Vagina (tissue), 2 donors: ENCODE measurements around the gene CCDC32. TPM values are rescaled to one million over a fixed set of nuclear protein-coding genes. Genes with fewer than 3 reads are reported as not detected.

Experiments used
- DNase-seq, 2 donors: peaks; one replicate each; pipeline ENCODE4 v3.0.0-alpha.2; 2017; ENCODE audit errors: extremely low spot score in 2 of 2
- H3K27ac ChIP-seq: fragments of 200-600 bp; sonication (generic); one replicate; pipeline ENCODE4 v1.5.1; 2019
- H3K27me3 ChIP-seq: fragments of 200-600 bp; sonication (generic); one replicate; pipeline ENCODE4 v1.5.1; 2019
- H3K36me3 ChIP-seq, 2 donors: fragments of 200-600 bp; sonication (generic); one replicate each; pipeline ENCODE4 v1.5.1; 2017 to 2019
- H3K4me1 ChIP-seq: fragments of 200-600 bp; sonication (generic); one replicate; pipeline ENCODE4 v1.5.1; 2019
- H3K4me3 ChIP-seq, 2 donors: fragments of 200-600 bp; sonication (generic); 1 replicate in 1 of 2; 2 replicates in 1 of 2; pipeline ENCODE4 v1.5.1; 2016 to 2019
- H3K9me3 ChIP-seq: fragments of 200-600 bp; sonication (generic); one replicate; pipeline ENCODE4 v1.5.1; 2019
- CTCF ChIP-seq, 3 experiments: fragments of 450-650 bp in 2 of 3; fragments of 200-600 bp in 1 of 3; sonication (generic) in 1 of 3; IDR thresholded peaks; one replicate each; pipeline ENCODE4 v1.5.1; 2017 to 2019; ENCODE audit warnings: antibody characterized with exemption in 3 of 3, mild to moderate bottlenecking in 2 of 3, moderate library complexity in 2 of 3
- POLR2A ChIP-seq, 2 donors: fragments of 450-650 bp; IDR thresholded peaks; one replicate each; pipeline ENCODE4 v1.6.1; 2017; ENCODE audit warnings: antibody characterized with exemption in 2 of 2, mild to moderate bottlenecking in 2 of 2, moderate library complexity in 2 of 2
- POLR2AphosphoS5 ChIP-seq, 2 donors: sonication (generic); formaldehyde crosslinking; IDR thresholded peaks; one replicate each; pipeline ENCODE4 v1.9.0; 2017; ENCODE audit warnings: antibody characterized with exemption in 2 of 2, mild to moderate bottlenecking in 2 of 2, low read depth in 1 of 2; ENCODE audit not compliant: insufficient read depth in 1 of 2
- intact Hi-C: fragments of 100-400 bp; cut with DNase I; formaldehyde crosslinking; loops from one replicate; pipeline ENCODE4 v1.15.1; 2023
- total RNA-seq: library from RNA; depleted of rRNA; stranded (reverse); fragments of >200 nt; gene quantifications from one replicate; pipeline ENCODE4 v1.2.3, GENCODE V29; 2016

The CCDC32 gene
- total RNA-seq, 1 donor from 2014 or later: 20.6 TPM

- H3K9me3 ChIP-seq: no peaks in the 10 kb centered on the region
- H3K4me1 ChIP-seq: peaks cover 5% of the 10 kb centered on the region
- TF ChIP-seq POLR2AphosphoS5 (IDR thresholded peaks at IDR 0.05; ENCODE audit: insufficient read depth in 1 of 2, low read depth in 1 of 2) (peak; percentile 75 to 99), POLR2A (IDR thresholded peaks at IDR 0.05) (no peak), CTCF (IDR thresholded peaks at IDR 0.05) (no peak)
- peak within 1 kb of the TSS; percentile 47 to 55 for H3K4me3 ChIP-seq
- no peaks in the 10 kb centered on the region for H3K36me3 ChIP-seq
- peak; percentile 96 to 97 for DNase-seq
- peak within 1 kb of the TSS; percentile 86 for H3K27ac ChIP-seq
- intact Hi-C loops: no loop called here
- H3K27me3 ChIP-seq: no peaks in the 10 kb centered on the region
Measured at GRCh38 chr15:40593588-40594428, 29.0 kb upstream of the CCDC32 start, which contains the start of gene KNL1. KNL1 (plus strand) TSS chr15:40594249; CDS start chr15:40602932, 8,683 bp downstream.

GRCh38 chr15:40593165-40593564, 28.3 kb upstream of the CCDC32 start:
- no peak overlapping the region for H3K4me3 ChIP-seq
- no peak overlapping the region for H3K27ac ChIP-seq
- no peaks in the 10 kb centered on the region for H3K27me3 ChIP-seq
- intact Hi-C loops: no loop called here
- no peaks in the 10 kb centered on the region for H3K9me3 ChIP-seq
- no peak for DNase-seq
- no peaks in the 10 kb centered on the region for H3K36me3 ChIP-seq
- peaks cover 5% of the 10 kb centered on the region for H3K4me1 ChIP-seq
- TF ChIP-seq CTCF (IDR thresholded peaks at IDR 0.05) (no peak), POLR2AphosphoS5 (IDR thresholded peaks at IDR 0.05; ENCODE audit: insufficient read depth in 1 of 2, low read depth in 1 of 2) (no peak), POLR2A (IDR thresholded peaks at IDR 0.05) (no peak)

- Histone ChIP-seq H3K4me3 (no peak overlapping the region), H3K9me3 (no peaks in the 10 kb centered on the region), H3K27me3 (no peaks in the 10 kb centered on the region), H3K36me3 (no peaks in the 10 kb centered on the region), H3K27ac (no peak overlapping the region), H3K4me1 (peaks cover 5% of the 10 kb centered on the region)
- TF ChIP-seq POLR2A (IDR thresholded peaks at IDR 0.05): no peak
- no peak for TF ChIP-seq POLR2AphosphoS5 (IDR thresholded peaks at IDR 0.05; ENCODE audit: insufficient read depth in 1 of 2, low read depth in 1 of 2)
- TF ChIP-seq CTCF (IDR thresholded peaks at IDR 0.05): no peak
- DNase-seq: no peak
- intact Hi-C loops: no loop called here
Measured at GRCh38 chr15:40591389-40591788, 26.5 kb upstream of the CCDC32 start.

GRCh38 chr15:40590667-40591050, 25.8 kb upstream of the CCDC32 start:
- Histone ChIP-seq H3K4me3 (no peak overlapping the region), H3K27ac (no peak overlapping the region), H3K27me3 (no peaks in the 10 kb centered on the region), H3K9me3 (no peaks in the 10 kb centered on the region), H3K36me3 (no peaks in the 10 kb centered on the region), H3K4me1 (peaks cover 5% of the 10 kb centered on the region)
- TF ChIP-seq POLR2A (IDR thresholded peaks at IDR 0.05): no peak
- TF ChIP-seq CTCF (IDR thresholded peaks at IDR 0.05): no peak
- no peak for TF ChIP-seq POLR2AphosphoS5 (IDR thresholded peaks at IDR 0.05; ENCODE audit: insufficient read depth in 1 of 2, low read depth in 1 of 2)
- intact Hi-C loops: no loop called here
- DNase-seq: no peak

GRCh38 chr15:40584191-40584590, 19.3 kb upstream of the CCDC32 start:
- Histone ChIP-seq H3K36me3 (no peaks in the 10 kb centered on the region), H3K27ac (no peak overlapping the region), H3K27me3 (no peaks in the 10 kb centered on the region), H3K4me1 (no peaks in the 10 kb centered on the region), H3K9me3 (no peaks in the 10 kb centered on the region), H3K4me3 (no peak overlapping the region)
- intact Hi-C loops: no loop called here
- no peak for DNase-seq
- TF ChIP-seq POLR2A (IDR thresholded peaks at IDR 0.05) (no peak), POLR2AphosphoS5 (IDR thresholded peaks at IDR 0.05; ENCODE audit: insufficient read depth in 1 of 2, low read depth in 1 of 2) (no peak), CTCF (IDR thresholded peaks at IDR 0.05) (no peak)
